Prostate gland (tissue), 2 donors: ENCODE data around the gene AGAP9.
"Not testable (repeated sequence)": the region's sequence is repeated elsewhere in the genome, so short reads cannot be mapped to it uniquely, and the experiment has no call there.

Source experiments
- CTCF ChIP-seq, 4 experiments: fragments of 200-600 bp in 2 of 4; fragments of 450-650 bp in 2 of 4; sonication (generic) in 2 of 4; IDR thresholded peaks; 1 replicate in 3 of 4; 2 replicates in 1 of 4; pipeline ENCODE4 v1.5.1; 2016 to 2019; ENCODE audit warnings: antibody characterized with exemption in 4 of 4, mild to moderate bottlenecking in 2 of 4, moderate library complexity in 2 of 4
- POLR2A ChIP-seq: fragments of 450-650 bp; IDR thresholded peaks from one replicate; pipeline ENCODE4 v1.6.1; 2016; ENCODE audit warnings: antibody characterized with exemption, mild to moderate bottlenecking
- POLR2AphosphoS5 ChIP-seq: sonication (generic); formaldehyde crosslinking; IDR thresholded peaks from one replicate; pipeline ENCODE4 v1.6.1; 2017; ENCODE audit warnings: antibody characterized with exemption

GRCh38 chr10:47473516-47473915, 49.9 kb downstream of the AGAP9 start:
- TF ChIP-seq CTCF (IDR thresholded peaks at IDR 0.05); POLR2A; POLR2AphosphoS5: not testable (repeated sequence)
